Stimulated activated CD4-positive, alpha-beta T cell treated with anti-CD3 and anti-CD28 coated beads, Interleukin-2, amount 100 ng/mL, for 48 hours (primary cell): Measurements from ENCODE around the gene REXO4.
A peak's percentile ranks its signal among the peaks of the same experiment; 100 is the strongest.

Experiments used
- DNase-seq, 2 donors: peaks; one replicate each; pipeline ENCODE4 v3.0.0-alpha.2; 2020

The REXO4 gene

GRCh38 chr9:133448487-133448972 lies 30.7 kb upstream of the REXO4 start:
- DNase-seq = no peak

- DNase-seq = no peak
These were observed 27.6 kb upstream of the REXO4 start for GRCh38 chr9:133445293-133445969.

DNA sequence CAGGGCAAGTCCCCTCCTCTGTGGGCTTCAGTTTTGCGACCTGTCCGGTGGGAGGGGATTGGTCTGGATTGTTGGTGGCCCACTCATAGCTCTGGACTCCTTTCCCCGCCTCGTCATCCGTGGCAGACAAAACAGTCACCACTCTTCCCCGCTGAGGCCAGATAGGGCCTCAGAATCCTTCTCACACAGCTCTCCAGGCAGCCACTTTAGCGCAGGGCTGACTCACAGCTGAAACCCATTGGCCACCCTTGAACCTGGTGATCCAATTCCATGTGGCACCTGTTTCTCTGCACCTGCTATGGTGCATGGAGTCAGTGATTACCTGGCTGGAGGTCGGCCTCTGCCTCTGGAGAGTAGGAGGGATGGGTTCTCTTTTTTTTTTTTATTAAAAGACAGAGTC lies 26.2 kb upstream of the REXO4 start:
- DNase-seq = no peak

GRCh38 chr9:133443248-133443647 lies 25.4 kb upstream of the REXO4 start:
- no peak for DNase-seq

DNA sequence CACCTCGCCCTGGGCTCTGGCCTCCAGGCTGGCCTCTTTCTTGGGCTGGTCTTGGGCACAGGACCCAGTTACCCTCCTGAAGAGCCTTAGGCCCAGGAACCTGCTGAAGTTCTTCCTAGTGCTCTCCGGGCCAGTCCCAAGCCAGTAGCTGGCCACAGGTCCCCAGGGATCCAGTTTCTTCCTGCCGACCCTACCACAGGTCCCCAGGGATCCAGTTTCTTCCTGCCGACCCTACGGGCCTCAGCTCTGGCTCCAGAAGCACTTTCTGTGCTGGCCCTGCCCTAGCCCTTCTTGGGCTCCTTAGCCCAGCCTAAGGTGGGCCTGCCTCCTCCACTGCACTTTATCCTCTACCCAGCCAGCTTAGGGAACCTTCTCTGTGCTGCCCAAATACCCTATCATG lies 23.8 kb upstream of the REXO4 start:
- DNase-seq = no peak

- no peak for DNase-seq
These were observed 23.1 kb upstream of the REXO4 start for GRCh38 chr9:133440874-133441273.

DNA sequence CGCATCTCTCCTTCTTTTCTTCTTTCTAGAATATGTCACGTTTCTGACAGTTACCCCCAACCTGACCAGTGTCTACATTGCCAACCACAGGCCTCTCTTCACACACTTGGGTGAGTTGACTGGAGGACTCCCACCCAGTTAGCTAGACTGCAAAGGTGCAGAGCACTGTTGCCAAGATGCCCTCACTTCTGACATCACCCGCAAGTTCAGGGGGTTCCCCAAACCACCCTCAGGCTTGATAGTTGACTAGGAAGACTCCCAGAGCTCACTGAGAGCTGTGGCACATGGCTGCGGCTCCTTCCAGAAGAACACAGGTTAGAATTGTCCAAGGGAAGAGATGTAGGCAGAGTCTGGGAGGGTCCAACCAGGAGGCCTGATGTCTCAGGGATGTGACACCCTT lies 21.5 kb upstream of the REXO4 start:
- no peak for DNase-seq

- no peak for DNase-seq
These were observed 20.1 kb upstream of the REXO4 start for GRCh38 chr9:133437753-133438531.

GRCh38 chr9:133436681-133437080 lies 18.9 kb upstream of the REXO4 start:
- no peak for DNase-seq

DNA sequence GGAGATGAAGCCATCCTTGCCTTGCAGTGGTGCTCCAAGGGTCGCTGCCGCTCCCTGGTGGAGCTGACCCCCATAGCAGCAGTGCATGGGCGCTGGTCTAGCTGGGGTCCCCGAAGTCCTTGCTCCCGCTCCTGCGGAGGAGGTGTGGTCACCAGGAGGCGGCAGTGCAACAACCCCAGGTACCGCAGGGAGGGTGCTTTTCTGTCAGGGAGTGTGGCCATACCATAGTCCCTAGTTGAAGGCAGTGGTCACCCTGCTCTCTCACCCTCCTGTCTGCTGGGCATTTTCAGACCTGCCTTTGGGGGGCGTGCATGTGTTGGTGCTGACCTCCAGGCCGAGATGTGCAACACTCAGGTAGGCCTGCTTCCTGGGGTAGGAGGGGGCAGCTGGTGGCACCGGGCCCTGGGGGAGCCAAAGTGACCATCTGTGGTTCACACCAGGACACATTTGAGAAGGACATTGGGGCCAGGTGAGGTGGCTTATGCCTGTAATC lies 15.6 kb upstream of the REXO4 start:
- DNase-seq = no peak

- no peak for DNase-seq
These were observed 12.4 kb upstream of the REXO4 start for GRCh38 chr9:133430244-133430643.

GRCh38 chr9:133429641-133430161 lies 11.9 kb upstream of the REXO4 start:
- no peak for DNase-seq

- no peak for DNase-seq
These were observed 11.4 kb upstream of the REXO4 start for GRCh38 chr9:133429214-133429613.

DNA sequence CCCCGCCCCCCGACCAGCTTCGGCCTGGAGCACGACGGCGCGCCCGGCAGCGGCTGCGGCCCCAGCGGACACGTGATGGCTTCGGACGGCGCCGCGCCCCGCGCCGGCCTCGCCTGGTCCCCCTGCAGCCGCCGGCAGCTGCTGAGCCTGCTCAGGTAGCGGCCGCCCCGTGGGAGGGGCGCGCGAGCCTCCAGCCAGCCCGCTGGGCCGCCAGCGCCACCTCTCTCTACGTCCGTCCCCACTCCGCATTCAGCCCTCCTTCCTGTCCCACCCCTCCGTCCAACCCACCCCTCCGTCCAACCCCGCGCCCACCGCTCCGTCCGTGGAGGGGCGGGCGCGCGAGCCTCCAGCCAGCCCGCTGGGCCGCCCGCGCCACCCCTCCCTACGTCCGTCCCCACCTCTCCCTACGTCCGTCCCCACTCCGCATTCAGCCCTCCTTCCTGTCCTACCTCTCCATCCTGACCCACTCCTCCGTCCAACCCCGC lies 10.8 kb upstream of the REXO4 start:
- DNase-seq = no peak

DNA sequence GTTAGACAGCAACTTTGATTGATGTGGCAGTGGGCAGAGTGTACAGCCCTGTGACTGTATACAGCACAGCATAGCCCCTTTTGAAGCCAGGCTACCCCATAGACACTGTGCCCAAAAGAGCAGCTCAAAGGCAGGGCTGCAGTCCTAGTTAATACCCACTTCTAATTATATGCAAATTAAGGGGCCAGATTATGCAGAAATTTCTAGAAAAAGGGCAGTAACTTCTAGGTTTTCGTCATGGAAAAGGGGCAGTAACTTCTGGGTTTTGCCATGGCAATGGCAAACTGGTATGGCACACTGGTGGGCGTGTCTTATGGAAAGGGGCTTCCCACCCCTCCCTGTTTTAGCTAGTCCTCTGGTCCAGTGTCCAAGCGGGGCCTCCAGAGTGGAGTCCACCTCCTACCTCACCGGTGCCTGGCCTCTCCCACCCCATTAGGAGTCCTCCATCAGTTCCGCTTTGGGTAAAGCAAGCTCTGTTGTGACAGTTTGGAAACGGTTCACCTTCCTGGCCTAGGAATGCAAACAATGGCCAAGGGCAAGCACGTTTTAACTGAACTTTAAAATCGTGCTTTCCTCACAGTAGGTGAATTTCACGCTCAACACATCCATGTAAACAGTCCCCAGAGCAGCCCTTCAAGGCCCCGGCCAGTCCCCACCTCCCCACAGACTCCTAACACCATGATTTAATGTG lies 10.0 kb upstream of the REXO4 start:
- DNase-seq = no peak

- DNase-seq = no peak
These were observed 8.2 kb upstream of the REXO4 start for GRCh38 chr9:133426011-133426410.

DNA sequence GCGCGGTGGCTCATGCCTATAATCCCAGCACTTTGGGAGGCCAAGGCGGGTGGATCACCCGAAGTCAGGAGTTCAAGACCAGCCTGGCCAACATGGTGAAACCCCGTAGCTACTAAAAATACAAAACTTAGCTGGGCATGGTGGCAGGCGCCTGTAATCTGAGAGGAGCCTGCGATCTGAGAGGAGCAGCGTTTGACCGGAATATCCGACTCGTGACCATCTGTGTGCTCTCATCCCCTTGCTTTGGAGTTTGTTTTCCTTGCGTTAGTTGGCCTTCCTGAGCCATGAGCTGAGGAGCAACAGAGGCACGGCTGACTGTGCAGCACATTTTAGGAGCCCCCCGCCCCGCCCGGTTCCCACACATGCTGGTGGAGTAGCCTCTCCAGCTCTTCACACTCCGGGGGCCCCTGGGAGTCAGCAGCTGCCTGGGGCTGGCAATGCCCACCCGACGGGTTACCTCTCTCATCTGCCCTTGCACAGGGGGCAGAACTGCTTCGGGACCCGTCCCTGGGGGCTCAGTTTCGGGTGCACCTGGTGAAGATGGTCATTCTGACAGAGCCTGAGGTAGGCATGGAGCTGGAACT lies 7.3 kb upstream of the REXO4 start:
- DNase-seq = no peak

DNA sequence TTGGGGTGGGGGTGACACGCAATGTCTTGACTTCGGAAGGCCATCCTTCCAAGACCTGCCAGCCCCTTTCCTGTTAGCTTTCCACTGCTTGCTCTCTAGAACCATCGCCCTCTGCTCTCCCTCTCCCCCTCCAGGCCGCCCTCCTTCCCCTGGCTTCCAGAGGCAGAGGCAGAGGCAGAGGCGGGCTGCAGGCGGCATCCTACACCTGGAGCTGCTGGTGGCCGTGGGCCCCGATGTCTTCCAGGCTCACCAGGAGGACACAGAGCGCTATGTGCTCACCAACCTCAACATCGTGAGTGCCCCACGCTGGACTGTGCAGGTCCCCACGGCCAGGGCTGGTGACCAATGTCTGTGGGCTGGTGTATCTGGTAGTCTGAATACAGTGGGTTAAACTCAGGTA lies 6.4 kb upstream of the REXO4 start:
- no peak for DNase-seq

- no peak for DNase-seq
These were observed 5.4 kb upstream of the REXO4 start for GRCh38 chr9:133423216-133423615.

DNA sequence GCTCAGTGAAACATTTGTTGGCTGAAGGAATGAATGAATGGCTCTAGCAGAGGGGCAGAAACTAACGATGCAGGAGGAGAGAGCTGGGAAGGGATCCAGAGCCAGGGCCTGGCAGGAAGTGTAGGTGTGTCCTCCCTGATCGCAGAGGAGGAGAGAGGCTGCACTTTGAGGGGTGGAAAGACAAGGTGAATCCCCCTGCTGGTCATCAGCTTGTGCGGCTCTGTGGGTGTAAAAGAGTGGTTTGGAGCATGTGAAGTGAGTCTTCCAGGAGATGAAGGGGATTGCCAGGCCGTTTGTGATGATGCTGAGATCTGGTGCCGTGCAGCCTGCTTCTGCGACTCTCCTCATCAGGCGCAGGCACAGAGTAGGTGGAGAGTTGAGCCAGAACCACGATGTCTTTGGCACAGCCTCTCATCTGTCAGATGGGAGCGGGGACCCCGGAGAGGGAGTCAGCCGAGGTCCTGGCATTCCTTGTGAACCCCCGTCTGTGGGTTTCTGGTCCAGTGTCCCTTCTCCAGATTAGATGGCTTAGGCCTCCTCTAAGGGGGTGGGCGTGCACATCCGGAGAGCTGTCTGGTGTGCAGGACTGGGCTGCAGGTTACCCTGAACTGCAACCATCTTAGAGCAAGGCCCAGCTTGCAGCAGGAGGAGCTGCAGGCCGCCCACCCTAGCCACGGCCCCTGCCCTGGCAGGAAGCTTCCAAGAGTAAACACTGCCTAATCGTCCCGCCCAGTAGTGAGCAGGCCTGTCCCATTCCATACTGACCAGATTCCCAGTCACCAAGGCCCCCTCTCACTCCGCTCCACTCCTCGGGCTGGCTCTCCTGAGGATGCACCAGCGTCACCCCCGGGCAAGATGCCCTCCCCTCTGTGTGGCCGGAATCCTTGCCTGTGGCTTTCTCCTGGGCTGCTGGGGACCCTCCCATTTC lies 4.1 kb upstream of the REXO4 start, which contains the start of gene ADAMTS13:
TSS of gene ADAMTS13 (plus strand) at position 753 of the 928 bp plus-strand sequence. CDS start at position 830, 77 bp downstream.
- peak; percentile 27 to 29 for DNase-seq

DNA sequence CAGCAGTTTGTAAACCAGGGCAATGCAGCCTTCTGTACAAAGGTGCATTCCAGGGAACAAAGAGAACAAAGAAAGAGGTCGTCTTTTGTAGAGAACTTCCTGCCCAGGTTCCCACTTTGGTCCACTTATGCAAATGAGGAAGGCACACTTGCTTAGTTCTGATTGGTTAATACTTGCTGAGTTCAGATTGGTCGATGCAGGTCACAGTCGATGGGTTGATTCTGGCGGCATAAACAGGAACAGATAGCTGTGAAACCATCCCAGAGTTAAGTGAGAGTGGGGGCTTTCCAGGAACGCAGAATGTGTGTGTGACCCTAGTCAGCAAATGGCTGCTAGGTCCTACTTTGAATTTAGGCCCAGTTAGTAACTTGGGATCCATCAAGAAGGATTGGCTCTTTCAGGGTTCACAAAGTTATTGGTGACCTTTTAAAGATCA lies 2.6 kb upstream of the REXO4 start:
- no peak for DNase-seq
